VCaP (cell line): ENCODE results near the gene BTD.
A peak's percentile ranks its signal among the peaks of the same experiment; 100 is the strongest.

ENCODE experiments used
- H3K27ac ChIP-seq: fragments of 450-650 bp; 2 replicates; pipeline ENCODE4 v1.5.1; 2017
- TF ChIP-seq, protein P1 (sequence below): fragments of 450-650 bp; conservative IDR thresholded peaks from 2 replicates; pipeline ENCODE4 v1.5.1; 2017; ENCODE audit warnings: mild to moderate bottlenecking, moderate library complexity

BTD gene

DNA sequence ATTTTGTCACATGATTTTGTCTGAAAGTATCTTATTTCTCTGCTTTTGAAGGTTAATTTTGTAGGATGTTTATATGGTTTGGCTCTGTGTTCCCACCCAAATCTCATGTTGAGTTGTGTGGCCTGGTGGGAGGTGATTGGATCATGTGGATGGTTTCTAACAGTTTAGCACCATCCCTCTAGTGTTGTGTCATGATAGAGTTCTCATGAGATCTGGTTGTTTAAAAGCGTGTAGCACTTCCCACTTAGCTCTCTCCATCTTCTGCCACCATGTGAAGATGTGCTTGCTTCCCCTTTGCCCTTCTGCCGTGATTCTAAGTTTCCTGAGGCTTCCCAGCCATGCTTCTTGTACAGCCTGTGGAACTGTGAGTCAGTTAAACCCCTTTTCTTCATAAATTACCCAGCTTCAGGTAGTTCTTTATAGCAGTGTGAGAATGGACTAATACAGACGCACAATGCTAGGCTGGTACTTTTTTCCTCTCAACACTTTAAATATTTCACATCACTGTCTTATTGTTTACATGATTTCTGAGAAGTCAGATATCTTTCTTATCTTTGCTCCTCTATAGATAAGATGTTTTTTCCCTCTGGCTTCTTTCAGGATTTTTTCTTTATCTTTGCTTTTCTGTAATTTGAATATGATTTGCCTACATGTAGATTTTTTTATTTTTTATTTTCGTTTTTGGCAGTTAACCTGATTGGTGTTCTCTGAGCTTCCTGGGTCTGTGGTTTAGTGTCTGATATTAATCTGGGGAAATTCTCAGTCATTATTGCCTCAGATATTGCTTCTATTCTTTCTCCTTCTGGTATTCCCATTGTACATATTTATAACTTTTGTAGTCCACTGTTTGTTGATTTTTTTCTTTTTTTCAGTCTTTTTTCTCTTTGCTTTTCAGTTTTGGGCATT lies 22.2 kb downstream of the BTD start:
- TF ChIP-seq, protein P1, sequence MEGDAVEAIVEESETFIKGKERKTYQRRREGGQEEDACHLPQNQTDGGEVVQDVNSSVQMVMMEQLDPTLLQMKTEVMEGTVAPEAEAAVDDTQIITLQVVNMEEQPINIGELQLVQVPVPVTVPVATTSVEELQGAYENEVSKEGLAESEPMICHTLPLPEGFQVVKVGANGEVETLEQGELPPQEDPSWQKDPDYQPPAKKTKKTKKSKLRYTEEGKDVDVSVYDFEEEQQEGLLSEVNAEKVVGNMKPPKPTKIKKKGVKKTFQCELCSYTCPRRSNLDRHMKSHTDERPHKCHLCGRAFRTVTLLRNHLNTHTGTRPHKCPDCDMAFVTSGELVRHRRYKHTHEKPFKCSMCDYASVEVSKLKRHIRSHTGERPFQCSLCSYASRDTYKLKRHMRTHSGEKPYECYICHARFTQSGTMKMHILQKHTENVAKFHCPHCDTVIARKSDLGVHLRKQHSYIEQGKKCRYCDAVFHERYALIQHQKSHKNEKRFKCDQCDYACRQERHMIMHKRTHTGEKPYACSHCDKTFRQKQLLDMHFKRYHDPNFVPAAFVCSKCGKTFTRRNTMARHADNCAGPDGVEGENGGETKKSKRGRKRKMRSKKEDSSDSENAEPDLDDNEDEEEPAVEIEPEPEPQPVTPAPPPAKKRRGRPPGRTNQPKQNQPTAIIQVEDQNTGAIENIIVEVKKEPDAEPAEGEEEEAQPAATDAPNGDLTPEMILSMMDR: no peak
- no peak overlapping the region for H3K27ac ChIP-seq

- H3K27ac ChIP-seq: no peak overlapping the region
- TF ChIP-seq, protein P1: no peak
These were observed 27.4 kb downstream of the BTD start for GRCh38 chr3:15628967-15629366.

DNA sequence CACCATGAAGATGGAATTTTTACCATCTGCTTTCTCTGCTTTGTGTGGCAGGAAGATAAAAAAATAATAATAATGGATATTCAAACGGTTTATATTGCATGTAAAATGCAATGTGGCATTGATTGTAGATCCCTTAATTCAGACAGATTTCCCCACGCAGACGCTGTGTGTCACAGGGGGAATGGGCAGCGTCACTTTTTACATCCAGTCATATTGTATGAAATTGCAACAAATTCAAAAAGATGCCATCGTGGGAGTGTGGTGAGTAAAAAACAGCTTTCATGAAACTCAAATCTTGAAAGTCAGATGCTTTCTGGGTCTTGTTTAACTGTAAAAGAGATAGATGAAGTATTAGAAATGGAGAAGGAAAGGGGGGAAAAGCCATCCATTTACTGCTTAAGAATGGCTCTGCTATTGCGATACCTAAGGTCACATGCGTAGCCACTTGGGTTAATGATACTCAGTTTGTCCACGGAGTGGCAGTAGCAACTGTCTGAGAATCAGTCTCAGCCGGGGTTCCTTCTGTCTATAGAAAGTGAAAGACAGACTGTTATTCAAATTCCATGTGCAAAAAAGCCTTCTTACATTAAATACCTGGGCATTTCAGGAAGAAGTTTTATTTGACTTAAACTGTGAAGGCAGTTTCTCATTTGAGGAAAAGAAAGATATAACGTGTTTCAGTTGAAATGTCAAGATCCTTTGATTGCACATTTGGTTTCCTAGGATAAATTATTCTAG lies 28.5 kb downstream of the BTD start:
- TF ChIP-seq, protein P1: peak; percentile 90
- peak overlapping the region; percentile 84 for H3K27ac ChIP-seq

DNA sequence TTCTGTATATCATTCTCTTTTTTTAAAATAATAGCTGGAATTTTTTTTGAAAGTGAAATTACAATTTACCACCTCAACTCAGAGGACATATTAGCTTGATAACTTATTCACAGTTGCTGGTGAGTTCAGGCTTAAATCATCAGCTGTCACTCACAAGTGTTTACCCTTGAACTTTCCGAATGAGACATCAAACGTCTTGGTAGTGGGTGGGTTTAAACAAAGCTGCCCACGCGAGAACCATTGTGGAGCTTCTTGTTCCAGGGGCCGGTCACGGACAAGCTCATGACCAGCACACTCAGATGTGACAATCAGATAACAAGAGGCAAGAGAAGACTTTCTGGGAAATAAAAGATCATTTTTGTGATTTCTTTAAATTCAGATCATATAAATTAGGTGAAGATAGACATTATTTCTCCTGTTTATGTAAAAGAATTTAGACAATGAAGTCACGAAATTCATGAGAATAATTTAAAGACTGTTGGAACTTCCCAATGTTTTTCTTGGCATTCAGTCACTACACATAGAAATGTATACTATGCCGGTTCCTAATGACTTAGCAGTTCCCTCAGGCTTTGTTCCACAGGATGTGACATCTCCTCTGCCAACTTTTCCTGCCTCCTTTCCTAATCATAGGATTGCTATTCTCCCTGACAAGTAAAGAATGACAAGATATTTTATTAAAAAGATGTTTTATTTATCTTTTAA lies 29.3 kb downstream of the BTD start:
- TF ChIP-seq, protein P1: no peak
- H3K27ac ChIP-seq: peak overlapping the region; percentile 84

DNA sequence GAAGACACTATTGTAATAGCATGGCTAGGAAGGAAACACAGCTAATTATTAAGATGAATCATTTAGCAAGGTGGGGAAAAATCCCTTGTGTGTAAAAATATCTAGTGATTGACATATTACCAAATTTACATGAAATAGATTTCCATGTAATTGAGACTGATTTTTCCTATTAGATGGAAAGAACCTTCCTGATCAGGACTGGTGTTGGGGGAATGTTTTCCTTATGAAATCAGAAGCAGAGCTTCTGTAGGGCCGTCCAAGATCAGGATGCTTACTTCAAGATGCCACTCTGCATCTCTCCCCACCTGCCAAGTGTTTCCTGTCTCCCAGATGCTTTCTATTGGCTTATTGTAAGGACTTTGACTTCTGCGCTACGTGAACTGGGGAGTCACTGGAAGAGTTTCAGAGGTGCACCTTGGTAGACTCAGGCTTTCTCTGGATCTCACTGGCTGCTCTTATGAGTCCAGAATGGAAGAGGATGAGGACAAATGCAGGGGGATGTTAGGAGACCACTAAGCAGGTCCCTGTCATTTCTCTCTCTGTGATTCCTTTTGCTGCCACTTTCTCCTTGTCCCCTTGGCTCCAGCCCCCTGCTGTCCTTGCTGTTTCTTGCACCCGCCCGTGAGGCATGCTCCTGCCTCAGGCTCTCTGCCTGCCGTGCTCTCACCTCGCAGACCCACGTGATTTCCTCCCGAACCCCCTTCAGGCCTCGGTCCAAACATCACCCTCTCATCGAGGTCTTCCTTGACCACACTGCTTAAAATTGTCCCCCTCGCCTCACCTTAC lies 30.1 kb downstream of the BTD start:
- TF ChIP-seq, protein P1: no peak
- H3K27ac ChIP-seq: peak overlapping the region; percentile 84

DNA sequence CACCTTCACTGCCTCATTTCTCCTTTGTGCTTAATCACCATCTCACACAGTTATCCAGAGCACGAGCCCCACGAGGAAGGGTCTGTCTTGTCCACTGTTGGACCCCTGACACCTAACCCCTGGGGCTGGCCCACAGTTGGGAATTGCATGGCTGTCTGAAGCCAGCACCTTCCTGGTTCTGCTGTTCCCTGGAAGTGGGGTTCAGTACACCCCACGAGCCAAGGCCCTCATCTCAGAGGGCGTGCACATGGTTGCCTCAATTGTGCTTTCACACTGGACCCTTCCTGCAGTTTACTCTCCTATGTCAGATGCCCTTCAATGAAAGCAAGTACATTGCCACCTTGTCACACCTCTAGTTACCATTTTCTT lies 30.7 kb downstream of the BTD start:
- TF ChIP-seq, protein P1: no peak
- H3K27ac ChIP-seq: peak overlapping the region; percentile 84
